ENCODE results near the gene SLC25A39. TPM values are rescaled to one million over a fixed set of nuclear protein-coding genes. Genes with fewer than 3 reads are reported as not detected.

The SLC25A39 gene
- total RNA-seq, 1 experiment from 2014 or later = 78.7 TPM

DNA sequence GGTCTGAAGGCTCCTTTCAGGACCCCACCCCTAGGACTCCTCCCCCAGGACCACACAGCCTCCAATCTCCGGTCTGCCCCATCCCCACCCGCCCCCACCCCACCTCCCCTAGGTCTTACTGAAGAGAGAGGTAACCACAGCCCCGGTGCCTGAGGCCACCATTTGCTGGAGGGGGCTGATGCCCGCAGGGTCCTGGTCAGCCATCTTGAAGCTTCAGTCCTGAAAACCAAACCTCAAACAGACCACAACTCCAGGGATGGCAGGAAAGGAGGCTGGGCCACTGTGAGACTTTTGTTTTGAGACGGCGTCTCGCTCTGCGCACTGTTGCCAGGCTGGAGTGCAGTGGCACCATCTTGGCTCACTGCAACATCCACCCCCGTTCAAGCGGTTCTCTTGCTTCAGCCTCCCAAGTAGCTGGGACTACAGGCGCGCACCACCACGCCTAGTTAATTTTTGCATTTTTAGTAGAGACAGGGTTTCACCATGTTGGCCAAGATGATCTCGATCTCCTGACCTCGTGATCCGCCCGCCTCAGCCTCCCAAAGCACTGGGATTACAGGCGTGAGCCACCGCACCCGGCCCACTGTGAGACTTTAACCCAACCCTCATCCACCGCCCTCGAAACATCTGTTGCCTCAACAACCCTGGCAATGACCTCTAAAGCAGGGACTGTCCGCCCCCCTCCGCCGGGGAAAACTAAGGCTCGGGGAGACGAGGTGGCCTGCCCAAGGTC lies 1.1 kb downstream of the SLC25A39 start:
- H3K9ac ChIP-seq (ENCODE audit: low read length) = peak overlapping the region; percentile 97
- peaks cover 13% of the 10 kb centered on the region for H3K79me2 ChIP-seq (ENCODE audit: low read length)
- H3K36me3 ChIP-seq (ENCODE audit: insufficient read depth, low read length) = no peaks in the 10 kb centered on the region; the same call in 1 of the 2 replicates
- H2AFZ ChIP-seq (ENCODE audit: low read length) = no peak overlapping the region
- H3K4me2 ChIP-seq (ENCODE audit: low read depth, low read length, poor library complexity, severe bottlenecking) = peak overlapping the region; percentile 100
- no peak overlapping the region for H3K27ac ChIP-seq (ENCODE audit: low read length)
- DNase-seq = no peak
- no peaks in the 10 kb centered on the region for H3K27me3 ChIP-seq (ENCODE audit: low read length)
- H3K4me3 ChIP-seq (ENCODE audit: low read length) = peak overlapping the region; percentile 100
- no peaks in the 10 kb centered on the region for H4K20me1 ChIP-seq (ENCODE audit: insufficient read depth, low read depth, low read length)
- no peaks in the 10 kb centered on the region for H3K9me2 ChIP-seq (replicated peaks; ENCODE audit: insufficient read depth, low read length)
- peaks cover 37% of the 10 kb centered on the region for H3K4me1 ChIP-seq (ENCODE audit: low read length)
- no peaks in the 10 kb centered on the region for H3K9me3 ChIP-seq (ENCODE audit: low read length)

DNA sequence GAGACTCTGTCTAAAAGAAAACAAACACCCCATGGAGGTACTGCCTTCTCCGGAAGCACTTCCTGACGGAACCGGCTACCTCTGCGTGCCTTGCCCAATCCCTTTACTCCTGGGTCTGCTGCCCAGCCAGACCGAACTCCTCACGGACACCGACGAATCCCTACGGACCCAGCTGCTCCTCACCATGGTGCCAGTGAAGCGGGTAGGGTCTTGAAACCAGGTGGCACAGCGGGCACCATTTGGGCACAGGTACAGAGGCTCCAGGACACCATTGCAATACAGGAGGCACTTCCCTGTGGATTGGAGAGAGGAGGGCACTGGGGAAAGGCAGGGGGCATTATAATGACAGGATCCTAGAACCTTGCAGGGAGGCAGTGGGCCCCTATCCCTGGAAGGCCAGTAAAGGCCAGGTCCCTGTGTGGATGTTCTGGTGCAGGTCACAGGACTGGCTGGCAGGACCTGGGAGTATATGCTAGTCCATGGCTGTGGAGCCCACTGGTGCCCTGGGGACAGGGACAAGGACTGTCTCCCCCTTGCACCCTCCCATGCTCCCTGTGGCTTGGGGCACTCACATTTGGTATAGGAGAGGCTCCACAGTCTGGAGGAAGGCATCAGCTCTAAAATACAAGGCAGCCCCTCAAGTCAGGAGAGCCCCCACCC lies 2.3 kb downstream of the SLC25A39 start:
- Histone ChIP-seq H2AFZ (ENCODE audit: low read length) (no peak overlapping the region), H3K9me2 (replicated peaks; ENCODE audit: insufficient read depth, low read length) (no peaks in the 10 kb centered on the region), H3K9me3 (ENCODE audit: low read length) (no peaks in the 10 kb centered on the region), H3K4me1 (ENCODE audit: low read length) (peaks cover 27% of the 10 kb centered on the region), H4K20me1 (ENCODE audit: insufficient read depth, low read depth, low read length) (no peaks in the 10 kb centered on the region), H3K27me3 (ENCODE audit: low read length) (no peaks in the 10 kb centered on the region), H3K27ac (ENCODE audit: low read length) (no peak overlapping the region), H3K36me3 (ENCODE audit: insufficient read depth, low read length) (no peaks in the 10 kb centered on the region; the same call in 1 of the 2 replicates), H3K9ac (ENCODE audit: low read length) (no peak overlapping the region), H3K4me2 (ENCODE audit: low read depth, low read length, poor library complexity, severe bottlenecking) (no peak overlapping the region), H3K4me3 (ENCODE audit: low read length) (no peak overlapping the region), H3K79me2 (ENCODE audit: low read length) (peaks cover 13% of the 10 kb centered on the region)
- DNase-seq = no peak

DNA sequence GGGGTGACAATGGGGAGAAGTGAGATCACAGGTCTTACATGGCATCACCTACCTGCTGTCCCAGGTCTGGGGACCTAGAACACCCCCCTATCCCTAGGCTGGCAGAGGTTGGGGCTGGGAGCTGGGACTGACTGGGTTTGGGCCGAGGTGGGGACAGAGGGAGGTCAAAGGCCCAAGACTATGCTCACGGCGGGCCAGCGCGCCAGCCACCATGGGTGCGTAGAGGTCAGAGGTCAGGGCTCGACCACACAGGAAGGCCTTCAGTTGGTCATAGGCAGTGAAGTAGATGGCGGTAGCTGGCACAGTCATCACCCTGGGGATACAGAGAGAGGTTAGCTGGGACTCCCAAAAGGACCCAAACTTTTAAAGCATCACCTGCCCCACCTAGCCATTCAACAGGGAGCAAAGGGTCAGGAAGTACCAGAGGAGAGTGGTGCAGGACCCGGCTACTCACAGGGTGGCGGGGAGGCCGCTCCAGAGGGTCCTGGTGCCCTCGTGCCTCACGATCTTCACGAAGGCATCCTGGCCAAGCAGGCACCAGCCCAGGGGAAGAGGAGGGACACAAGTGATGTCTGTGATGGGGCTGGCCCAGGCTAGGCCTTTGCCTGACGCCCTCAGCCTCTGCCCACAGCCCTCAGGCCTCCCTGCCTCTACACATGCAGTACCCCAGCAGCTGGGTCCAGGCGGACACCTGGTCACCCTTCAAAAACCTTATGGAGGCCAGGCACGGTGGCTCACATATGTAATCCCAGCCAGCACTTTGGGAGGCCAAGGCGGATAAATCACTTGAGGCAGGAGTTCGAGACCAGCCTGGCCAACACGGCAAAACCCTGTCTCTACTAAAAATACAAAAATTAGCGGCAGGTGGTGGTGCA lies 3.1 kb downstream of the SLC25A39 start:
- Histone ChIP-seq H3K79me2 (ENCODE audit: low read length) (peaks cover 13% of the 10 kb centered on the region), H3K36me3 (ENCODE audit: insufficient read depth, low read length) (no peaks in the 10 kb centered on the region; the same call in 1 of the 2 replicates), H3K4me1 (ENCODE audit: low read length) (peaks cover 23% of the 10 kb centered on the region), H3K27ac (ENCODE audit: low read length) (no peak overlapping the region), H3K4me2 (ENCODE audit: low read depth, low read length, poor library complexity, severe bottlenecking) (no peak overlapping the region), H3K4me3 (ENCODE audit: low read length) (no peak overlapping the region), H3K9me3 (ENCODE audit: low read length) (no peaks in the 10 kb centered on the region), H4K20me1 (ENCODE audit: insufficient read depth, low read depth, low read length) (no peaks in the 10 kb centered on the region), H2AFZ (ENCODE audit: low read length) (no peak overlapping the region), H3K9me2 (replicated peaks; ENCODE audit: insufficient read depth, low read length) (no peaks in the 10 kb centered on the region), H3K27me3 (ENCODE audit: low read length) (no peaks in the 10 kb centered on the region), H3K9ac (ENCODE audit: low read length) (no peak overlapping the region)
- no peak for DNase-seq

DNA sequence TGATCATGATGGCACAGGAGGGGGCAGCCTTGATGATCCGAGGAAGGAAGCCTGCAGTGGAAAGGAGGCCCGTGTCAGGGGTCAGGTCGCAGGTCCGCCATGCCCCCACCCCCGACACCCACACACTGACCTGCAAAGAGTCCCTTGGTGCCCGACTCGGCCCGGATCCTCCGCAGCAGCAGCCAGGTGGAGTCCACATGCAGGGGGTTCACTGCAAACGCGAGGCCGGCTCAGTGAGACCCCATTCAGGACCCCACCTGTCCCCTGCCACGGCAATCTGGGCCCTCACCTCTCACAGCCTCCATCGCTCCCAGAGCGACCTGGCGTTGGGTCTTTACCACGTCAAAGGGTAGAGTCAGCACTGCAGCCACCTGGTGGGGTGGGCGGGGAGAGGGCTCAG lies 4.6 kb downstream of the SLC25A39 start:
- no peak overlapping the region for H3K4me3 ChIP-seq (ENCODE audit: low read length)
- no peaks in the 10 kb centered on the region for H3K27me3 ChIP-seq (ENCODE audit: low read length)
- H3K9me3 ChIP-seq (ENCODE audit: low read length) = no peaks in the 10 kb centered on the region
- no peaks in the 10 kb centered on the region; the same call in 1 of the 2 replicates for H3K36me3 ChIP-seq (ENCODE audit: insufficient read depth, low read length)
- H2AFZ ChIP-seq (ENCODE audit: low read length) = no peak overlapping the region
- H3K9me2 ChIP-seq (replicated peaks; ENCODE audit: insufficient read depth, low read length) = no peaks in the 10 kb centered on the region
- H3K27ac ChIP-seq (ENCODE audit: low read length) = no peak overlapping the region
- peaks cover 17% of the 10 kb centered on the region for H3K4me1 ChIP-seq (ENCODE audit: low read length)
- peaks cover 13% of the 10 kb centered on the region for H3K79me2 ChIP-seq (ENCODE audit: low read length)
- H4K20me1 ChIP-seq (ENCODE audit: insufficient read depth, low read depth, low read length) = no peaks in the 10 kb centered on the region
- H3K9ac ChIP-seq (ENCODE audit: low read length) = no peak overlapping the region
- H3K4me2 ChIP-seq (ENCODE audit: low read depth, low read length, poor library complexity, severe bottlenecking) = no peak overlapping the region
- DNase-seq = no peak

DNA sequence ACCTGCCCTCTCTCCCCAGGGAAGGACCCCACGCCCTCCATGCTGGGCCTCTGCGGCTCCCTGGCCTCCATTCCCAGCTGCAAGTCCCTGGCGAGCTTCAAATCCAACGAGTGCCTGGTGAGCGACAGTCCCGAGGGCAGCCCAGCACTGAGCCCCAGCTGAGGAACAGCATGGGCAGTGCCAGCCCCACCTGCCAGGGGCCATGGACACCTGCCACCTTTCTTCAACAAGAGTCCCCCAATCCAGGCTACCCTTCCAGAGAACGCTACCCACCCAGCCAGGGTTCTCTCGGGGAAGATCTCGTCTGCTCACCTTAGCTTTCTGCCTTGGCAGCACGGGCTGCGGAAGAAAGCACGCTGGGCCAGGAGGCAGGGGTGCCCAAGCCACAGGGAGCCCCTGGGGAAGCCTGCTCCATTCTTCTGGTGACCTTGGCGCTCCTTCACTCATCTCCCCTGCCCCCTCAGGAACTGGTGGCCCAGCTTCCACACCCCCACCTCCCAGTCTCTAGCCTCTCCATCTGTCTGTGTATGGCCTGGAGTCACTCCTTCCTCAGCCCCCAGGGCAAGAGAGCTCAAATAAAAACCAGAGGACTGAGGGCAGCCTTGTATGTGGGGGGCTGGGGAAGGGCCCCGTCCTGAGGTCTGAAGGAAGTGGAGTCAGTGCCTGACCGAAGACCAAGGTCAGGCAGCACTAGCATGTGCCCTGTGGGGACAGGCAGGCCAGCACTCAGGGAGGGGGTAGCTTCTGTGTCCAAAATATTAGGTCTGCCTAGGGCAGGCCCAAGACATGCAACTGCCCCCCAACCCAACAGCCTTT lies 6.3 kb downstream of the SLC25A39 start:
- Histone ChIP-seq H3K4me1 (ENCODE audit: low read length) (peaks cover 12% of the 10 kb centered on the region), H3K27ac (ENCODE audit: low read length) (no peak overlapping the region)

DNA sequence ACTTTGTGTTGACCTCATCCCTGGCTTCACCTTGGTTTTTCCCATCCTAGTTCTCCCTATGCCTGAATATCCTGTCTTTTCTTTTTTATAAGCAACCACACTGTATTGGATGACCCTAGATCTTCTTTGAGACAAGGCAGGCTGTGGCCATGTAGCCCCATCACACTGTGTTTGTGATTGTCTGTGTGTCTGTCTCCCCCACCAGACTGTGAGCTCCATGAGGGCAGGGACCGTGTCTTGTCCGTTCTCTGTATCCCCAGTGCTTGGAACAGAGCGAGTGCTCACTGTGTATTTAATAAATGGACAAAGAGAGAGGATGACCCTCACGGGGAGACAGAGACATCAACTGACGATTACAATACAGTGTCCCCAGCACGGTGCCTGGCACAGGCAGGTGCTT lies 7.1 kb downstream of the SLC25A39 start:
- Histone ChIP-seq H3K9me3 (ENCODE audit: low read length) (no peaks in the 10 kb centered on the region), H2AFZ (ENCODE audit: low read length) (no peak overlapping the region), H3K36me3 (ENCODE audit: insufficient read depth, low read length) (no peaks in the 10 kb centered on the region; the same call in 1 of the 2 replicates), H3K27me3 (ENCODE audit: low read length) (no peaks in the 10 kb centered on the region), H3K4me2 (ENCODE audit: low read depth, low read length, poor library complexity, severe bottlenecking) (no peak overlapping the region), H3K79me2 (ENCODE audit: low read length) (no peaks in the 10 kb centered on the region), H3K9ac (ENCODE audit: low read length) (no peak overlapping the region), H3K27ac (ENCODE audit: low read length) (no peak overlapping the region), H4K20me1 (ENCODE audit: insufficient read depth, low read depth, low read length) (no peaks in the 10 kb centered on the region), H3K9me2 (replicated peaks; ENCODE audit: insufficient read depth, low read length) (no peaks in the 10 kb centered on the region), H3K4me1 (ENCODE audit: low read length) (peaks cover 12% of the 10 kb centered on the region), H3K4me3 (ENCODE audit: low read length) (no peak overlapping the region)
- DNase-seq = no peak

More for the DNA sequence above, 6.3 kb downstream of the SLC25A39 start:
- no peak overlapping the region for H3K9ac ChIP-seq (ENCODE audit: low read length)
- DNase-seq = no peak
- H3K79me2 ChIP-seq (ENCODE audit: low read length) = peaks cover under 1% of the 10 kb centered on the region
- H3K36me3 ChIP-seq (ENCODE audit: insufficient read depth, low read length) = no peaks in the 10 kb centered on the region; the same call in 1 of the 2 replicates
- no peak overlapping the region for H3K4me3 ChIP-seq (ENCODE audit: low read length)
- no peaks in the 10 kb centered on the region for H4K20me1 ChIP-seq (ENCODE audit: insufficient read depth, low read depth, low read length)
- no peaks in the 10 kb centered on the region for H3K27me3 ChIP-seq (ENCODE audit: low read length)
- no peaks in the 10 kb centered on the region for H3K9me3 ChIP-seq (ENCODE audit: low read length)
- no peaks in the 10 kb centered on the region for H3K9me2 ChIP-seq (replicated peaks; ENCODE audit: insufficient read depth, low read length)
- H3K4me2 ChIP-seq (ENCODE audit: low read depth, low read length, poor library complexity, severe bottlenecking) = no peak overlapping the region
- no peak overlapping the region for H2AFZ ChIP-seq (ENCODE audit: low read length)

DNA sequence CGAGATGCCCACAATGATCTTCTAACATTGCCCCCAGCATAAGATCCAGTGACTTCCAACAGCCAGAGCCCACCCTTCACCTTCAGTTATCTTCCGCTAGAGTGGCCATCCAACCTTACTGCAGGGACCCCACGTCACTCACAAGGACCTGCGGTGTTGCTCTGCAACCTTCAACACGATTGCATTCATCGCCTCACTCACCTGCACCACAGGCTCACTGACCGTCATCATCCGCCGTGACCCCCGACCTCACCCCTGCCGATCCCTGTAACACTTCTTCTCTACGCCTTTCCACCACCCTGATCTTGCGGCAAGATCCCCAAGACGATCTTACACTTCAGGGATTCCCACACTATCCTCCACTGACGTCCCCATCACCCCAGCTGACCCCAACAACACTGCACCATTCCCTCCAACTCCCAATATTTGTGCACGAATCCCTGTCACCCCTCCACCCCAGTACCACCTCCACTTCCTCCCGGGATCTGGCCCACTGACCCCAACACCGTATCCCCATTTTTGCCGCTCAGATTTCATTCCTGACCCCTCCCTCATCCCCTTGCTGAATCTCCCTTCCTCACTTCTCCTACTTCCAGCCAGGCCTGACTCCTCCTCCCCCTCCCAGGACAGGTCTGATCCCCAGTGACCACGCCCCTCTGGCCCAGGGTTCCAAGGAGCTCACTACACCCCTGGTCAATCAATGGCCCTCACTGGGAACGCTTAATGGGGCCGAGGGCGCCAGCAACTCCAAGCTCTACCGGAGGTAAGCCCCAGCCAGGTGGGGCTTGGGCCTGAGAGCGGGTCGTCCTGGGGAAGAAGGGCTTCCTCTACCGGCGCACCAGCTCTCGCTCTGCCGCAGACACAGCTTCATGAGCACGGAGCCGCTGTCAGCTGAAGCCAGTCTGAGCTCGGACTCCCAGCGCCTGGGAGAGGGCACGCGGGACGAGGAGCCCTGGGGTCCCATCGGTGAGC lies 8.6 kb downstream of the SLC25A39 start:
- Histone ChIP-seq H3K4me2 (ENCODE audit: low read depth, low read length, poor library complexity, severe bottlenecking) (peak overlapping the region; percentile 63), H3K4me3 (ENCODE audit: low read length) (peak overlapping the region; percentile 65), H3K36me3 (ENCODE audit: insufficient read depth, low read length) (no peaks in the 10 kb centered on the region), H4K20me1 (ENCODE audit: insufficient read depth, low read depth, low read length) (no peaks in the 10 kb centered on the region), H3K27ac (ENCODE audit: low read length) (no peak overlapping the region), H3K9me2 (replicated peaks; ENCODE audit: insufficient read depth, low read length) (no peaks in the 10 kb centered on the region), H2AFZ (ENCODE audit: low read length) (no peak overlapping the region), H3K79me2 (ENCODE audit: low read length) (no peaks in the 10 kb centered on the region), H3K9ac (ENCODE audit: low read length) (peak overlapping the region; percentile 63), H3K27me3 (ENCODE audit: low read length) (no peaks in the 10 kb centered on the region), H3K9me3 (ENCODE audit: low read length) (no peaks in the 10 kb centered on the region), H3K4me1 (ENCODE audit: low read length) (peaks cover 12% of the 10 kb centered on the region)
- no peak for DNase-seq
